NCI-H524 (cell line): ENCODE data around the gene PAPSS2.

Experiments
- DNase-seq, 2 experiments: peaks; one replicate each; lab custom pipeline; 2025; lab: John Stamatoyannopoulos, UW

Gene PAPSS2

DNA sequence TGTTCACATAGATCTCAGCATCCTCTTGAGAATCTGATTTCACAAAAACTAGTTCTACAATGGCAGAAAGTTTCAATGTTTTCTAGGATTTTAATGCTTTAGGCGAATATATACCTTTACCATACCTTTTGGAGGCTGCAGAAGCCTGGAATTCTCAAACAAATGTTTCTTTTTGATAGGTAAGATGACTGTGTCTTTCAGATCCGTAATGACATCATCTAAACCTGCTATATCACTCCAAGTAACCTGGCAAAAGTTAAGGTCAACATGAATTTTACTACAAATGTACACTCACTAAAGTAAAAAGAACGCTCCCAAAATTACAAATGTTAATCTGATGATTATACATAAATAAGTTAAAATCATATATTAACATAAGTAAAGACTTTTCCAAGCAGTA lies 130.5 kb downstream of the PAPSS2 start:
- DNase-seq = no peak

- DNase-seq = no peak
Observed at GRCh38 chr10:87794285-87794684, 134.6 kb downstream of the PAPSS2 start.
